SU-DHL-6 (cell line): Measurements from ENCODE around the gene KRTAP12-1.

ENCODE experiments used
- CTCF ChIP-seq: fragments of 200-600 bp; sonication (generic); IDR thresholded peaks from one replicate; pipeline ENCODE4 v1.5.1; 2017; ENCODE audit warnings: antibody characterized with exemption, mild to moderate bottlenecking, low read length, moderate library complexity; ENCODE audit not compliant: insufficient read depth, poor library complexity, severe bottlenecking
- EZH2phosphoT487 ChIP-seq: fragments of 200-600 bp; sonication (generic), shearing (Covaris generic); conservative IDR thresholded peaks from 2 replicates; pipeline ENCODE4 v1.6.1; 2018; ENCODE audit warnings: mild to moderate bottlenecking, antibody characterized with exemption, low read length, moderate library complexity, mixed read lengths

GRCh38 chr21:44695641-44696040, 13.7 kb upstream of the KRTAP12-1 start:
- TF ChIP-seq CTCF (no peak), EZH2phosphoT487 (no peak)
